Measurements from ENCODE around the gene FN3KRP.

The FN3KRP gene

GRCh38 chr17:82694647-82695046, 21.9 kb upstream of the FN3KRP start:
- no peak overlapping the region for H3K4me3 Mint-ChIP-seq

GRCh38 chr17:82696259-82696658, 20.2 kb upstream of the FN3KRP start:
- CTCF ChIA-PET: no interaction called here
- Mint-ChIP-seq H3K9me3 (peaks cover 12% of the 10 kb centered on the region), H3K4me3 (peak overlapping the region; percentile 7), H3K27ac (peak overlapping the region; percentile 20), H3K4me1 (peaks cover 4% of the 10 kb centered on the region), H3K36me3 (peaks cover 6% of the 10 kb centered on the region), H3K27me3 (peaks cover 52% of the 10 kb centered on the region)
- DNase-seq: no peak

More at GRCh38 chr17:82694647-82695046, 21.9 kb upstream of the FN3KRP start:
- H3K27ac Mint-ChIP-seq: no peak overlapping the region
- H3K27me3 Mint-ChIP-seq: peaks cover 43% of the 10 kb centered on the region
- no peak for DNase-seq
- CTCF ChIA-PET: interaction anchor here (0.6 kb wide), 1 partner anchor 40 kb away, joined by 3 read pairs; no protein-coding TSS in a partner anchor
- H3K36me3 Mint-ChIP-seq: peaks cover 6% of the 10 kb centered on the region
- H3K4me1 Mint-ChIP-seq: peaks cover 4% of the 10 kb centered on the region
- peaks cover 12% of the 10 kb centered on the region for H3K9me3 Mint-ChIP-seq

GRCh38 chr17:82696916-82697807, 19.3 kb upstream of the FN3KRP start:
- peaks cover 52% of the 10 kb centered on the region for H3K27me3 Mint-ChIP-seq
- no peak overlapping the region for H3K27ac Mint-ChIP-seq
- CTCF ChIA-PET: no interaction called here
- peak; percentile 34 for DNase-seq
- H3K4me3 Mint-ChIP-seq: peak overlapping the region; percentile 54
- H3K36me3 Mint-ChIP-seq: peaks cover 6% of the 10 kb centered on the region
- peaks cover 4% of the 10 kb centered on the region for H3K4me1 Mint-ChIP-seq
- peaks cover 12% of the 10 kb centered on the region for H3K9me3 Mint-ChIP-seq

- Mint-ChIP-seq H3K4me3 (peak overlapping the region; percentile 54), H3K4me1 (peaks cover 4% of the 10 kb centered on the region), H3K36me3 (peaks cover 6% of the 10 kb centered on the region), H3K27ac (no peak overlapping the region), H3K9me3 (peaks cover 12% of the 10 kb centered on the region), H3K27me3 (peaks cover 52% of the 10 kb centered on the region)
- DNase-seq: no peak
- CTCF ChIA-PET: no interaction called here
These were observed 18.8 kb upstream of the FN3KRP start for GRCh38 chr17:82697808-82698064.

- peaks cover 6% of the 10 kb centered on the region for H3K36me3 Mint-ChIP-seq
- peaks cover 52% of the 10 kb centered on the region for H3K27me3 Mint-ChIP-seq
- peaks cover 4% of the 10 kb centered on the region for H3K4me1 Mint-ChIP-seq
- peak within 1 kb of the TSS; percentile 26 for H3K27ac Mint-ChIP-seq
- peaks cover 12% of the 10 kb centered on the region for H3K9me3 Mint-ChIP-seq
- peak within 1 kb of the TSS; percentile 77 for H3K4me3 Mint-ChIP-seq
- CTCF ChIA-PET: no interaction called here
- DNase-seq: peak; percentile 99
These were observed 18.2 kb upstream of the FN3KRP start, which contains the start of gene RAB40B for GRCh38 chr17:82698065-82698973. Gene RAB40B, minus strand, starts transcription at chr17:82698698. Its CDS starts 102 bp downstream, at chr17:82698596.

- H3K9me3 Mint-ChIP-seq: peaks cover 9% of the 10 kb centered on the region
- H3K4me1 Mint-ChIP-seq: peaks cover 4% of the 10 kb centered on the region
- no peak for DNase-seq
- H3K27me3 Mint-ChIP-seq: peaks cover 52% of the 10 kb centered on the region
- CTCF ChIA-PET: no interaction called here
- peak overlapping the region; percentile 77 for H3K4me3 Mint-ChIP-seq
- no peak overlapping the region for H3K27ac Mint-ChIP-seq
- peaks cover 6% of the 10 kb centered on the region for H3K36me3 Mint-ChIP-seq
These were observed 17.5 kb upstream of the FN3KRP start for GRCh38 chr17:82698974-82699442.

- CTCF ChIA-PET: no interaction called here
- Mint-ChIP-seq H3K9me3 (peaks cover 6% of the 10 kb centered on the region), H3K4me3 (peak overlapping the region; percentile 77), H3K36me3 (peaks cover 4% of the 10 kb centered on the region), H3K27me3 (peaks cover 50% of the 10 kb centered on the region), H3K4me1 (peaks cover 4% of the 10 kb centered on the region), H3K27ac (no peak overlapping the region)
- no peak for DNase-seq
These were observed 17.0 kb upstream of the FN3KRP start for GRCh38 chr17:82699551-82699950.

GRCh38 chr17:82702231-82702927, 14.1 kb upstream of the FN3KRP start:
- H3K36me3 Mint-ChIP-seq: no peaks in the 10 kb centered on the region
- H3K27ac Mint-ChIP-seq: no peak overlapping the region
- peaks cover 4% of the 10 kb centered on the region for H3K4me1 Mint-ChIP-seq
- no peak overlapping the region for H3K4me3 Mint-ChIP-seq
- no peak for DNase-seq
- peaks cover 29% of the 10 kb centered on the region for H3K27me3 Mint-ChIP-seq
- H3K9me3 Mint-ChIP-seq: no peaks in the 10 kb centered on the region
- CTCF ChIA-PET: no interaction called here

- no peak overlapping the region for H3K27ac Mint-ChIP-seq
- peaks cover 6% of the 10 kb centered on the region for H3K4me1 Mint-ChIP-seq
- H3K36me3 Mint-ChIP-seq: no peaks in the 10 kb centered on the region
- H3K4me3 Mint-ChIP-seq: no peak overlapping the region
- CTCF ChIA-PET: no interaction called here
- H3K27me3 Mint-ChIP-seq: peaks cover 24% of the 10 kb centered on the region
- DNase-seq: no peak
- no peaks in the 10 kb centered on the region for H3K9me3 Mint-ChIP-seq
These were observed 13.3 kb upstream of the FN3KRP start for GRCh38 chr17:82703036-82703745.

GRCh38 chr17:82703935-82704865, 12.3 kb upstream of the FN3KRP start:
- CTCF ChIA-PET: no interaction called here
- H3K27me3 Mint-ChIP-seq: peaks cover 19% of the 10 kb centered on the region
- DNase-seq: no peak
- peaks cover 3% of the 10 kb centered on the region for H3K4me1 Mint-ChIP-seq
- H3K4me3 Mint-ChIP-seq: no peak overlapping the region
- H3K9me3 Mint-ChIP-seq: no peaks in the 10 kb centered on the region
- H3K27ac Mint-ChIP-seq: no peak overlapping the region
- H3K36me3 Mint-ChIP-seq: no peaks in the 10 kb centered on the region

GRCh38 chr17:82704886-82705285, 11.6 kb upstream of the FN3KRP start:
- peaks cover 15% of the 10 kb centered on the region for H3K27me3 Mint-ChIP-seq
- no peaks in the 10 kb centered on the region for H3K9me3 Mint-ChIP-seq
- CTCF ChIA-PET: no interaction called here
- no peak overlapping the region for H3K27ac Mint-ChIP-seq
- H3K36me3 Mint-ChIP-seq: no peaks in the 10 kb centered on the region
- peaks cover 2% of the 10 kb centered on the region for H3K4me1 Mint-ChIP-seq
- no peak overlapping the region for H3K4me3 Mint-ChIP-seq
- DNase-seq: no peak

- H3K4me3 Mint-ChIP-seq: no peak overlapping the region
- peaks cover 2% of the 10 kb centered on the region for H3K4me1 Mint-ChIP-seq
- peaks cover 13% of the 10 kb centered on the region for H3K27me3 Mint-ChIP-seq
- no peaks in the 10 kb centered on the region for H3K9me3 Mint-ChIP-seq
- no peaks in the 10 kb centered on the region for H3K36me3 Mint-ChIP-seq
- no peak overlapping the region for H3K27ac Mint-ChIP-seq
- no peak for DNase-seq
- CTCF ChIA-PET: no interaction called here
These were observed 10.8 kb upstream of the FN3KRP start for GRCh38 chr17:82705756-82706155.

Measured in activated naive CD4-positive, alpha-beta T cell treated with anti-CD3 and anti-CD28 coated beads, Interleukin-2, amount 10 ng/mL, durations not matched to agents 7 days and 5 days (primary cell).